HepG2 (cell line): ENCODE measurements around the gene C11orf65. TPM values are rescaled to one million over a fixed set of nuclear protein-coding genes. Genes with fewer than 3 reads are reported as not detected.

Experiments used
- E2F1 ChIP-seq: sonication (generic); formaldehyde crosslinking; IDR thresholded peaks from 2 replicates; pipeline ENCODE4 v1.5.0; 2020; ENCODE audit warnings: missing genetic modification reagents
- FOXC1 ChIP-seq: sonication (generic); formaldehyde crosslinking; IDR thresholded peaks from 2 replicates; pipeline ENCODE4 v1.8.0; 2022; ENCODE audit warnings: mild to moderate bottlenecking, missing genetic modification reagents, borderline replicate concordance
- MBD4 ChIP-seq: IDR thresholded peaks from 2 replicates; pipeline ENCODE4 v1.6.1; 2012; ENCODE audit warnings: low read length, inconsistent platforms, borderline replicate concordance
- MZF1 ChIP-seq: sonication (generic); formaldehyde crosslinking; IDR thresholded peaks from 2 replicates; pipeline ENCODE4 v1.8.1; 2023; ENCODE audit warnings: mild to moderate bottlenecking, missing genetic modification reagents, borderline replicate concordance
- ZBTB10 ChIP-seq: sonication (generic); formaldehyde crosslinking; IDR thresholded peaks from 2 replicates; pipeline ENCODE4 v1.4.0; 2020; ENCODE audit warnings: missing genetic modification reagents, borderline replicate concordance
- ZC3H4 ChIP-seq: sonication (generic); formaldehyde crosslinking; IDR thresholded peaks from 2 replicates; pipeline ENCODE4 v1.4.0; 2020; ENCODE audit warnings: missing genetic modification reagents, borderline replicate concordance
- ZHX2 ChIP-seq, 2 experiments: sonication (generic) in 1 of 2; formaldehyde crosslinking in 1 of 2; IDR thresholded peaks; 2 replicates each; pipeline versions ENCODE4 v1.6.1 to v1.9.0; 2014 to 2022; ENCODE audit warnings: antibody characterized with exemption in 1 of 2, borderline replicate concordance in 1 of 2, inconsistent platforms in 1 of 2, low read depth in 1 of 2, missing genetic modification reagents in 1 of 2
- ZMYM3 ChIP-seq: sonication (generic); formaldehyde crosslinking; IDR thresholded peaks from 2 replicates; pipeline ENCODE4 v1.5.1; 2020; ENCODE audit warnings: mild to moderate bottlenecking, missing genetic modification reagents
- ZMYM4 ChIP-seq: sonication (generic); formaldehyde crosslinking; IDR thresholded peaks from 2 replicates; pipeline ENCODE4 v1.8.1; 2023; ENCODE audit warnings: mild to moderate bottlenecking, missing genetic modification reagents
- ZNF292 ChIP-seq: sonication (generic); formaldehyde crosslinking; IDR thresholded peaks from 2 replicates; pipeline ENCODE4 v1.8.1; 2022; ENCODE audit warnings: mild to moderate bottlenecking, low read depth, missing genetic modification reagents, borderline replicate concordance
- ZNF552 ChIP-seq: sonication (generic); formaldehyde crosslinking; IDR thresholded peaks from 2 replicates; pipeline ENCODE4 v1.9.0; 2022; ENCODE audit warnings: missing genetic modification reagents, mild to moderate bottlenecking, borderline replicate concordance
- ZNF792 ChIP-seq: IDR thresholded peaks from 2 replicates; pipeline ENCODE4 v1.6.1; 2016
- polyA plus RNA-seq, 8 experiments: library from polyadenylated mRNA; depleted of rRNA in 3 of 8; stranded (reverse) in 7 of 8; unstranded in 1 of 8; fragments of >200 nt; fragmentation: Illumina TruSeq in 4 of 8; extraction: Trizol in 4 of 8; gene quantifications; 2 replicates each; pipeline versions ENCODE4 v1.2.1 to v1.2.3, GENCODE V29; 2011 to 2016; ENCODE audit warnings: low read depth in 4 of 8, missing spikeins in 1 of 8, mixed read lengths in 1 of 8; ENCODE audit not compliant: insufficient read depth in 1 of 8
- total RNA-seq, 5 experiments: library from RNA; depleted of rRNA; stranded (reverse); fragments of >200 nt; fragmentation: Illumina TruSeq; extraction: Trizol; gene quantifications; 2 replicates each; pipeline ENCODE4 v1.2.3, GENCODE V29; 2016; ENCODE audit warnings: low read depth in 1 of 5
- TF ChIP-seq, protein P1 (sequence below): sonication (generic); formaldehyde crosslinking; IDR thresholded peaks from 2 replicates; pipeline ENCODE4 v1.5.0; 2020; ENCODE audit warnings: mild to moderate bottlenecking, missing genetic modification reagents
- TF ChIP-seq, protein P2 (sequence below): sonication (generic); formaldehyde crosslinking; IDR thresholded peaks from 2 replicates; pipeline ENCODE4 v1.5.0; 2020; ENCODE audit warnings: missing genetic modification reagents

C11orf65 gene
- total and polyA plus RNA-seq, 2 of the 13 experiments (the other 11 are each of a cell fraction or from before 2014, with no cell fraction given) = 0.38 to 0.42 TPM

DNA sequence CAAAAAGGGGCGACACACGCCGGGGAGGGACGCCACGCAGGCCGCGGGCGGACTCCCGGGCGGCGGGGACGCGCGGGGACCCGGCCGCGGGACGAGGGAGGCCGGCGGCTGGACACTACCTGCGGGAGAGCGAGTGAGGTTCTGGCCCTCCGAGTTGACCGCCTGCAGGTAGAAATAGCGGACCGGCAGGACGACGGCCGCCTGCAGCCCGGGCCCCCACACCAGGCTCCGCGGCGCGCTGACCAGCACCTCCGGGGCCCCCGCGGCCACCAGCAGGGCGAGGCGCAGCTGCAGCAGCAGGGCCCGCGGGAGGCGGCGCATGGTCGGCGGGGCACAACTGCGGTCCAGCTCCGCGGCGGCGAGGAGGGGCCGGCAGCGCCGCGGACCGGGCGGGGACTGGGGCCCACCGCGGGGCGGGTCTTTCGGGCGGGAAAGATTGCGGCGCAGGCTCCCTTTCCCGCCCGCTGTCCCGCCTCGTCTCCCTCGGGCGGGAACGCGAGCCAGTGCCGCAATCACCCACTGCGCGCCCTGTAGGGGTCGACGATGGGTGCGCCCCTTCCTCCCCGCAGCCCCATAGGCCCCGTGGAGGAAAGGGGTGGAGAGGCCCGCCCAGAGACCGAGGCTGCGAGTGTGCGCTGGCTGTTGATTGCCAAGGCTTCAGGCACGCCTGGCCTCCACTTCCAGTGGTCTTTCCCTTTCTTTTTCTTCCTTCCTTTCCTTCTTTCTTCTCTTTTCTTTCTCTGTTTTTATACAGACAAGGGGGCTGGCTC lies 30.9 kb upstream of the C11orf65 start, which contains the start of gene POGLUT3 (continued):
- peak; percentile 7; the same call in 1 of the 2 replicates for TF ChIP-seq ZNF292
- TF ChIP-seq ZMYM3 (CRISPR knock-in tag) = peak; percentile 20; the same call in 1 of the 2 replicates
- TF ChIP-seq FOXC1 = peak; percentile 74
- TF ChIP-seq MZF1 (CRISPR knock-in tag) = no peak
- 0 out of 2 replicates have a peak, but pooled peaks have one; percentile 59 for TF ChIP-seq ZNF552 (CRISPR knock-in tag)
- TF ChIP-seq MBD4 = no peak
- no peak for TF ChIP-seq ZHX2 (IDR thresholded peaks at IDR 0.05; ENCODE audit: low read depth)
- TF ChIP-seq ZHX2 (CRISPR knock-in tag; IDR thresholded peaks at IDR 0.05; ENCODE audit: borderline replicate concordance) = peak; percentile 90; the same call in 1 of the 2 replicates
- TF ChIP-seq, protein P1, sequence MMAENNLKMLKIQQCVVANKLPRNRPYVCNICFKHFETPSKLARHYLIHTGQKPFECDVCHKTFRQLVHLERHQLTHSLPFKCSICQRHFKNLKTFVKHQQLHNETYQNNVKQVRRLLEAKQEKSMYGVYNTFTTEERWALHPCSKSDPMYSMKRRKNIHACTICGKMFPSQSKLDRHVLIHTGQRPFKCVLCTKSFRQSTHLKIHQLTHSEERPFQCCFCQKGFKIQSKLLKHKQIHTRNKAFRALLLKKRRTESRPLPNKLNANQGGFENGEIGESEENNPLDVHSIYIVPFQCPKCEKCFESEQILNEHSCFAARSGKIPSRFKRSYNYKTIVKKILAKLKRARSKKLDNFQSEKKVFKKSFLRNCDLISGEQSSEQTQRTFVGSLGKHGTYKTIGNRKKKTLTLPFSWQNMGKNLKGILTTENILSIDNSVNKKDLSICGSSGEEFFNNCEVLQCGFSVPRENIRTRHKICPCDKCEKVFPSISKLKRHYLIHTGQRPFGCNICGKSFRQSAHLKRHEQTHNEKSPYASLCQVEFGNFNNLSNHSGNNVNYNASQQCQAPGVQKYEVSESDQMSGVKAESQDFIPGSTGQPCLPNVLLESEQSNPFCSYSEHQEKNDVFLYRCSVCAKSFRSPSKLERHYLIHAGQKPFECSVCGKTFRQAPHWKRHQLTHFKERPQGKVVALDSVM (CRISPR knock-in tag) = peak; percentile 91
- TF ChIP-seq ZC3H4 (CRISPR knock-in tag) = no peak
- TF ChIP-seq ZBTB10 (CRISPR knock-in tag) = 0 out of 2 replicates have a peak, but pooled peaks have one; percentile 28
- peak; percentile 65 for TF ChIP-seq ZMYM4 (CRISPR knock-in tag)
- peak; percentile 45; the same call in 1 of the 2 replicates for TF ChIP-seq ZNF792 (CRISPR knock-in tag)
- peak; percentile 96 for TF ChIP-seq E2F1 (CRISPR knock-in tag)
- TF ChIP-seq, protein P2, sequence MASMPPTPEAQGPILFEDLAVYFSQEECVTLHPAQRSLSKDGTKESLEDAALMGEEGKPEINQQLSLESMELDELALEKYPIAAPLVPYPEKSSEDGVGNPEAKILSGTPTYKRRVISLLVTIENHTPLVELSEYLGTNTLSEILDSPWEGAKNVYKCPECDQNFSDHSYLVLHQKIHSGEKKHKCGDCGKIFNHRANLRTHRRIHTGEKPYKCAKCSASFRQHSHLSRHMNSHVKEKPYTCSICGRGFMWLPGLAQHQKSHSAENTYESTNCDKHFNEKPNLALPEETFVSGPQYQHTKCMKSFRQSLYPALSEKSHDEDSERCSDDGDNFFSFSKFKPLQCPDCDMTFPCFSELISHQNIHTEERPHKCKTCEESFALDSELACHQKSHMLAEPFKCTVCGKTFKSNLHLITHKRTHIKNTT (CRISPR knock-in tag) = no peak
